Cerebellar cortex (tissue), 1 donor: ENCODE results near the gene CYB5RL.
"Not testable (repeated sequence)": the region's sequence is repeated elsewhere in the genome, so short reads cannot be mapped to it uniquely, and the experiment has no call there.

Experiments
- DNase-seq: peaks from one replicate; pipeline ENCODE4 v3.0.0-alpha.2; 2015; ENCODE audit warnings: low spot score

CYB5RL gene

GRCh38 chr1:54225986-54226559 is 26.2 kb upstream of the CYB5RL start:
- DNase-seq, result no peak

GRCh38 chr1:54225378-54225777 is 25.5 kb upstream of the CYB5RL start:
- DNase-seq, result no peak

GRCh38 chr1:54224233-54224632 is 24.4 kb upstream of the CYB5RL start:
- DNase-seq, result no peak

GRCh38 chr1:54223441-54224202 is 23.8 kb upstream of the CYB5RL start:
- DNase-seq, result no peak

- DNase-seq, result no peak
Measured at GRCh38 chr1:54222711-54223110, 22.9 kb upstream of the CYB5RL start.

- DNase-seq, result no peak
Measured at GRCh38 chr1:54221867-54222484, 22.1 kb upstream of the CYB5RL start.

- no peak for DNase-seq
Measured at GRCh38 chr1:54221113-54221834, 21.4 kb upstream of the CYB5RL start.

GRCh38 chr1:54220004-54220811 is 20.4 kb upstream of the CYB5RL start:
- DNase-seq, result peak; percentile 46

- no peak for DNase-seq
Measured at GRCh38 chr1:54219688-54220003, 19.8 kb upstream of the CYB5RL start.

GRCh38 chr1:54218883-54219687 is 19.3 kb upstream of the CYB5RL start:
- DNase-seq, result no peak

- no peak for DNase-seq
Measured at GRCh38 chr1:54215523-54215922, 15.7 kb upstream of the CYB5RL start.

- no peak for DNase-seq
Measured at GRCh38 chr1:54212872-54213271, 13.0 kb upstream of the CYB5RL start.

GRCh38 chr1:54207896-54208295 is 8.1 kb upstream of the CYB5RL start:
- not testable (repeated sequence) for DNase-seq

GRCh38 chr1:54207287-54207686 is 7.5 kb upstream of the CYB5RL start:
- DNase-seq, result no peak

- no peak for DNase-seq
Measured at GRCh38 chr1:54204199-54204598, 4.4 kb upstream of the CYB5RL start.

GRCh38 chr1:54200519-54200997 is 728 bp upstream of the CYB5RL start:
- DNase-seq, result no peak

GRCh38 chr1:54199151-54199764 is 572 bp downstream of the CYB5RL start:
- DNase-seq, result no peak

- DNase-seq, result no peak
Measured at GRCh38 chr1:54193453-54193852, 6.4 kb downstream of the CYB5RL start.

- no peak for DNase-seq
Measured at GRCh38 chr1:54191525-54191924, 8.3 kb downstream of the CYB5RL start.

GRCh38 chr1:54190526-54190925 is 9.3 kb downstream of the CYB5RL start:
- no peak for DNase-seq

GRCh38 chr1:54188291-54188690 is 11.5 kb downstream of the CYB5RL start:
- DNase-seq, result no peak
